ENCODE measurements around the gene EPHA7.
A peak's percentile ranks its signal among the peaks of the same experiment; 100 is the strongest.

Gene EPHA7

GRCh38 chr6:93419304-93420162, at the start of gene EPHA7:
Gene EPHA7 (minus strand): TSS chr6:93419559. CDS start chr6:93419341, 218 bp downstream.
- DNase-seq, result peak; percentile 72

DNA sequence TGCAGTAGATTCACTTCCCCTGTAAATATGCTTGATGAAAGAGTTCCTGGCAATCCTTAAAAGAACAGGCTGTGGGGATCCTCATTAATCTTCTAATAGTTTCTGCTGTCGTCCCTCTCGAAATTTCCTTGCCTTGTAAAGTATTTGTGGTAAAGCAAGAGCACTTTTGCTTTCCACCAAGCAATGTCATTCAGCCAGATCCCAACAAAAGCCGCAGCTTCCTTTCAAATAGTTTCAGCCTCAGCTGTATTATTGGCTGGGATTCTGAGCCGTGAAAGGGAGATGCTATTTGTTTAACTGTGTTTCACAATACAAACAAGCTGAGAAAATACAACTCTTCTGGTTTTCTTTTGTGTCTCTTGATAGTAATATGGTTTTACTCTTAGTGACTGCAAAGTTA, 48.9 kb upstream of the EPHA7 start:
- no peak for DNase-seq

DNA sequence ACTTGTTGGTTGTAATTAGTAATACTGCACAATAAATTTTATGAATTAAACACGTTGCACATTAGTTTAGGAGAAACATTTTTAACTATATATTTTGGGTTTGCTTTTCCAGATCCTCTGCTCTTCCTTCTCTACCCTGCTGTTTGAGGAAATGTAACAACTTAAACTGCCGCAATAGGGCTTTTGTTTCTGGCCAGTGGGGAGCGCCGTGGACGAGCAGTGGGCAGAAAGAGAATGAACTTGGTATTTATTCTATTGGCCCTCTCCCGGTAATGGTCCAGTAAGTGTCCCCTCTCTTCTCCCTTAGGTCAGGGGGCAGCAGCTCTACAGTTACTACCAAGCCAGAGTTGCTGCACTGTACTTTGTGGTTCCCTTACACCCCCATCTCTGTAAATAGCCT, 35.2 kb upstream of the EPHA7 start:
- no peak for DNase-seq

- no peak for DNase-seq
These were observed 34.6 kb upstream of the EPHA7 start for GRCh38 chr6:93453956-93454355.

DNA sequence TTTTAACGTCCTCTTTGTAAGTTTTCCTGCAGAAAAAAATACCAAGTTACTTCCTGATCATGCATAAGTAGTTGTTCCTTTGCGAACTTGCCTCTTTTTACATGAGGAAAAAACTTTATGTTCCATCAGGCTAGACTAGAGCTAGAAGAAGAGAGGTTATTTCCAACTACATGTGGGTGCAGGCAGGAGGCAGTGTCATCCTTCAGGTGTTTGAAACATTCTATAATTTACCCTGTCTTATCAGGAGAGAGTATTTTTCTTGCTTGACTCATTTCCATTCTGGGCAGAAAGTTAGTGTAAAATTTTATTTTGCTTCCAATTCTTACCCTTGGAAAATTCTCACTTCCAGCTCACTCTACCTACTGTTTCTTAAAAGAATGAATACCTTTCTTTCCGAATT, 28.5 kb upstream of the EPHA7 start:
- no peak for DNase-seq

DNA sequence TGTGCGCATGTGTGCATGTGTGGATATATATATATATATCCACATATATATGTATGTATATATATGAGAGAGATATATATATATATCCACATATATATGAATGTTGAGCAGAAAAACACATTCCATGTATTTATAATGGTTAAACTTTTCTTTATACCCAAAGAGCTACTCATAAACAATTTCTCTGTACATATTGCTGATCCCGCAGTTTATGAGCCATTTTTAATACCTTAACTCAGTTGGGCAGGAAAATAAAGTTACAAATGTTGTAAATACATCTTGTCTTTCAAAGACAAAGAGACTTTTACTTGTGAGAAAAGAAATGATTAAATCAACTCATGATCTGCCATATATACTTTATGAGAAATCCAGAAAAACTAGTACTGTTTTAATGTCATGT, 18.1 kb upstream of the EPHA7 start:
- no peak for DNase-seq

GRCh38 chr6:93433592-93433991, 14.2 kb upstream of the EPHA7 start:
- DNase-seq, result no peak

- no peak for DNase-seq
These were observed 5.1 kb upstream of the EPHA7 start for GRCh38 chr6:93424303-93425064.

GRCh38 chr6:93423542-93423941, 4.2 kb upstream of the EPHA7 start:
- peak; percentile 30 for DNase-seq

DNA sequence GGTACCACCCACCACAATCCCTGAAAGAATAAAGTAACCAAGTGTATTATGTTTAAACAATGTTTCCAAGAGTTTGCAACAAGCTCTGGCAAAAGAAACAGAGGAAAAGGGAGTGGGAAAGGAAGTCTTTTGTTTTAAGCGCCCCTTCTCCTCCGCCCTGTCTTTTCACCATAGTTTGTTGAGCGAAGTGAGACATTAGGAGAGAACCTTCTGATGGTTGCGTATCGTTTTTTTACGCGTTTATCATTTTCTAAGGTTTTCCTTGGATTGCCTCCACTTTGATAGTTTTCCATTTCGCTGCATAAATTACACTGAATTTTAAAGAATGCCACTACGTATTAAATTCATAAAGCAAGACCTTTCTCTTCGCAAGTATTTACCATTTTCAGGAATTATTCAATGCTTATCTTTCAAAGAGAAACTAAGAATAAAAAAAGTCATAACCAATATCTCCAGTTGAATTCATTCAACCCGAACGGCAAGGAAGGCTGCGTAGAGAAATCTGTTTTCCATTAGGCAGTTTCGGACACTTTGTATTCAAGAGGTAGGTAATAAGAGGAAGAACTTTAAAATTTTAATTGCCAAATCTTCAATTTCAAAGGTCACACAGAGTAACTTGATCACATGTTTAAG, 920 bp upstream of the EPHA7 start:
- DNase-seq, result no peak

DNA sequence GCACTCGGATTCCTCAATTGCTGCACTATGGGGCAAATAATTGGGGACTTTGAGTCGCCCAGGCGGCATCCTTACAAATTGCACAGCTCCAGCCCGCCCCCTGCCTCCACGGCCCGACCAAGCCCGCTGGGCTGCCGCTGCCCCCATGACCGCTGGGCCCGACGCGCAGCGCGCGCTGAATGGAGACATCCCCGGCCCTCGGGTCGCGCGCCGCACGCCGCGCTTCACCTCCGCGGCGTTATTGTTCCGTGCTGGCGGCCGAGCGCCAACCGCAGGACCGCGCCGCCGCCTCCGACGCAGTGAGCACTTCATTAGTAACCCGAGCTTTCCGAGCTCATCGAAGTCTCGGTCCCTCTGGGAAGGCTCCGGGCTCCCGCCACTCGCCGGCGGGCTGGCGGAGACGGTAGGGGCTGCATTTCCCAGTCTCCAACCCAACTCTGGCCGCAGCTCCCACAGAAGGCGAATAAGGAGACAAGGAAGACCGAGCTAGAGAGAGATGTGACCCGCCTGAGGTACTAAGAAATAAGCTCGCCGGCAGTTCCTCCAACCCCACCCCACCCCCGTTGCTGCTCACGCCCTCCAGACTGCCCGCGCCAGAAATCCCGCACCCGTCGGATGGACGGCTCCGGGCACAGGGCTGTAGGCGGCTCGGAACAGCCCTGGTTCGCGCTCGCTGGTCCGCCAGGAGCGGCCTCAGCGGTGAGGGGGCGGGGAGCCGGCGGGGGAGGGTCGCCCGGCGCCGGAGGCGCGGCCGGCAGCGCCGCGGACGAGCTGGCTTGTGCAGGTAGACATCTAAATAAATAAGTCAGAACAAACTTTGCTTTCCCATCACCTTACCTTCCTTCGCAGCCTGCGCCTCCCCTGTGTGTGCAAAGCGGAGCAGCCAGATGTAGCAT, 703 bp downstream of the EPHA7 start:
- no peak for DNase-seq

GRCh38 chr6:93418033-93418407, 1.3 kb downstream of the EPHA7 start:
- DNase-seq, result no peak

- DNase-seq, result no peak
These were observed 1.8 kb downstream of the EPHA7 start for GRCh38 chr6:93417421-93418013.

DNA sequence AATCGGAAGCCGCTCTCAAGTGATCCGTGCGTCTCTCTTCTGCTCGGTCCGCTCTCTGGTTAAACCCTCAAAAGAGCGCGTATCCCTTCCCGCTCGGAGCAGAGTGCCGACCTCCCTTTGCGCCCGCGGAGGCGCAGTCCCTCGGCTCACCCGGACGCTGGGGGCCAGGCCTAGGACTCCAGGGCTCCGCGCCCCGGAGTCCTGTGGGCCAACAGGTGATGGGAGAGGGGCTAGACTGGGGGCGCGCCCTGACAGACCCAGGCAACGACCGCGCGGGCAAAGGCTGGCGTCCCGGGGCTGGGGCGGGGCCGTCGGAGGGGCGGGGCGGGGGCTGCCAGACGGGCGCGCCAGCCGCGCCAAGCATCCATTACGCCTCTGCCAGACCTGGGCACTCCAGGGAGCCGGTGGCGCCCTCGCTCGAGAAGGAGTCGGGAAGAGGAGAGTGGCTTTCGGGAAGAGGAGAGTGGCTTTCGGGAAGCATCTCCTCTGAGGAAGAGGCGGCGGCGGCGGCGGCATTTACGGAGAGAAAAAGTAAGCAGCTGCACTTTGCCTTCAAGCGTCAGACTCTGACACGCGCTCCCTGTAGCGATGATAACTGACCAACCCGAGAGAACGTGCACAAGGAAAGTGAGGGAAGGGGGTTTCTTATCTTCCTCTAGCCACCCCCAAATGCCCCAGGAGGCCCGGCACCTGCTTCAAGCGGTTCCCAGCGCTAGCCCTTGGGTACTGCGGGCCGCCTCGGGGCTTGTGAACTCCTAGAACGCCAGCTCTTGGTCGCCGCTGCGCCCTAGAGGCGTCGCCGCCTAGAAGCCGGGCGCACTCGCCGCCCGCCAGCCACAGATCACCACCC, 2.6 kb downstream of the EPHA7 start:
- no peak for DNase-seq

GRCh38 chr6:93413190-93413589, 6.2 kb downstream of the EPHA7 start:
- DNase-seq, result no peak

GRCh38 chr6:93412452-93412851, 6.9 kb downstream of the EPHA7 start:
- no peak for DNase-seq

DNA sequence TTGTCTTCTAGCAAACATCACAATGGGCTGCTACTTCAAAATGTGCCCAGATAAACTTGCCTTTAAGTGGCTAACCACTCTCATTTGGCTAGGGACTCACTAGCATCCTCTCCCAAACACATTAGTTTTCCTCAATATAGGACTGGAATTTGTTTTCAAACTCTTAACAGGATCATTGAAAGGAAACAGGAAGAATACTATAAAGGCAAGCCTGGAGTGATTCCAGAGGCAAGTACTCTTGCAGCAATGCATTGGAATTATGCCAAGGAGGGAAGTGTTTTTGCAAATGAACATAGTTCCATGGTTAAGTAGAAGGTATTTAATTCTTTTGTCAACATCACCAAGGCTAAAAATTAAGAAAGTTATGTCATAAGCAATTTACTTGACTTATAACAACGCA, 12.2 kb downstream of the EPHA7 start:
- DNase-seq, result no peak

DNA sequence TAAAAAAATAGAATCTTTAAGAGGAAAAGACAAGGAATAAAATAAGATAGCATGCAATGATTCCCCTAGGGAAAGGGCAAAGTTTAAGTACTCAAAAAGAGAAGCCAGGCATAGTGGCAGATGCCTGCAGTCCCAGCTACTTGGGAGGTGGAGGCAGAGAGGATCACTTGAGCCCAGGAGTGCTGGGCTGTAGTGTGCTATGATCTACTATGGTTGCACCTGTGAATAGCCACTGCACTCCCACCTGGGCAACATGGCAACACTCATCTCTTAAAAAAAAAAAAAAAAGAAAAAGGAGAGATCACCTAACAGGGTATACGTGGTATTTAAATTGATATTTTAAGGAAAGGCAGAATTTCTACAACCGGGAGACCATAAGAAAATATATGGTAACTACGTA, 16.0 kb downstream of the EPHA7 start:
- no peak for DNase-seq

GRCh38 chr6:93398723-93399122, 20.6 kb downstream of the EPHA7 start:
- DNase-seq, result no peak

- no peak for DNase-seq
These were observed 24.9 kb downstream of the EPHA7 start for GRCh38 chr6:93394471-93394870.

DNA sequence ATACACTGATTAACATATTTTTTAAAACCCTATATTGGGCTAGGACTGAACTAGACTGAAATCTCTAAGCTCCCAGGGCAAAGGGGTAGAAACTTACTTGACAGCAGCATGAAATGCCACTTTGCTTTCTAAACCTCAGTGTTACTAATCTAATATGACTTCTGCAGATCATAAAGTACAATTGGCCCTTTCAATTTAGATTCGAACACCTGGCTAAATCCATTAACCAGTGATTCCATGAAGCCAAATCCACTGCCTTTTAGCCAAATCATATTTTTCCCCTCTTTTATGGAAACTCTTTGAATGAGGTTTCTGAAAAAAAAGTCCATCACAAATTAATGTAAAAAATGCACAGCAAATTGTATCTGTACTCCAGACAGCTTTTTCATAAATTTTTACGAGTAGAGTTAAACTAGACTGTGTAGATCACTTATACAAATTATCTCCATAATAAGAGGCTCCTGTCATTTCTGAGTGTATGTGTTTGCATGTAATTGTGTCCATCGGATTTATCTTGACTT, 25.7 kb downstream of the EPHA7 start:
- DNase-seq, result no peak

Measured in activated CD4-positive, alpha-beta T cell treated with anti-CD3 and anti-CD28 coated beads, Interleukin-10, Interleukin-2, amounts not matched to agents 100 ng/mL and 50 ng/mL, durations not matched to agents 16 hours and 8 hours (primary cell).